Endothelial cell of umbilical vein (primary cell): Measurements from ENCODE around the gene AP1G1. TPM values are rescaled to one million over a fixed set of nuclear protein-coding genes. Genes with fewer than 3 reads are reported as not detected.

Source experiments
- Bru-seq: library from RNA; stranded (reverse); fragments of 400-500 nt; gene quantifications from one replicate; lab custom pipeline; 2021; lab: Mats Ljungman, UMichigan
- BruChase-seq, 2 experiments: library from RNA; stranded (reverse); fragments of 400-500 nt; gene quantifications; one replicate each; lab custom pipeline; 2021; lab: Mats Ljungman, UMichigan
- BruUV-seq: library from RNA; stranded (reverse); fragments of 400-500 nt; replicated peaks from 2 replicates; lab custom pipeline; 2021; lab: Mats Ljungman, UMichigan
- CTCF ChIA-PET: fragments of 300-600, 350-600 bp; sonication (Branson Sonifier 250); formaldehyde crosslinking; loops from one replicate; lab custom pipeline; 2021; ENCODE audit warnings: antibody characterized with exemption, inconsistent platforms; lab: Charles Lee
- POLR2A ChIA-PET: fragments of 300-600, 350-600 bp; sonication (Branson Sonifier 250); formaldehyde crosslinking; loops from one replicate; lab custom pipeline; 2021; ENCODE audit warnings: antibody characterized with exemption, inconsistent platforms; lab: Charles Lee
- DNase-seq: peaks from one replicate; pipeline ENCODE4 v3.0.0-alpha.2; 2011; ENCODE audit warnings: low read depth, low spot score
- FAIRE-seq: peaks from 2 replicates; lab custom pipeline; 2011; peaks lifted over from hg19 to GRCh38; lab: Jason Lieb, UNC
- H2AFZ ChIP-seq: 2 replicates; pipeline ENCODE4 v1.6.0; 2012; ENCODE audit warnings: low read depth, low read length, control low read depth, inconsistent platforms
- H3K27ac ChIP-seq: 2 replicates; pipeline ENCODE4 v1.5.1; 2011; ENCODE audit warnings: low read depth, mild to moderate bottlenecking, control low read depth, low read length, moderate library complexity; ENCODE audit not compliant: insufficient read depth
- H3K27me3 ChIP-seq, 2 experiments: 2 replicates each; pipeline versions ENCODE4 v1.6.0 to v1.6.1; 2011; ENCODE audit warnings: low read length in 2 of 2, mixed read lengths in 1 of 2; ENCODE audit not compliant: control insufficient read depth in 2 of 2, insufficient read depth in 2 of 2
- H3K36me3 ChIP-seq, 2 experiments: 2 replicates in 1 of 2; 3 replicates in 1 of 2; pipeline ENCODE4 v1.5.1; 2011; ENCODE audit warnings: low read length in 2 of 2, mild to moderate bottlenecking in 1 of 2, moderate library complexity in 1 of 2; ENCODE audit not compliant: control insufficient read depth in 2 of 2, insufficient read depth in 2 of 2; ENCODE audit errors: extremely low read depth in 1 of 2
- H3K4me1 ChIP-seq: 3 replicates; pipeline ENCODE4 v1.5.1; 2011; ENCODE audit warnings: mild to moderate bottlenecking, low read length; ENCODE audit not compliant: control insufficient read depth, insufficient read depth; ENCODE audit errors: extremely low read depth
- H3K4me2 ChIP-seq: 2 replicates; pipeline ENCODE4 v1.6.1; 2011; ENCODE audit warnings: low read length, control low read depth, mixed read lengths; ENCODE audit not compliant: insufficient read depth
- H3K4me3 ChIP-seq, 3 experiments: fragments of 200-600 bp in 1 of 3; sonication (generic), shearing (Covaris generic) in 1 of 3; replicated peaks in 1 of 3; 2 replicates each; pipeline ENCODE4 v1.5.1; 2011 to 2016; ENCODE audit warnings: control low read depth in 3 of 3, low read length in 3 of 3, mild to moderate bottlenecking in 2 of 3, inconsistent platforms in 1 of 3, low read depth in 1 of 3, moderate library complexity in 1 of 3; ENCODE audit not compliant: insufficient read depth in 1 of 3
- H3K79me2 ChIP-seq: 2 replicates; pipeline ENCODE4 v1.6.0; 2012; ENCODE audit warnings: low read length, inconsistent platforms; ENCODE audit not compliant: control insufficient read depth, insufficient read depth
- H3K9ac ChIP-seq: replicated peaks from 2 replicates; pipeline ENCODE3; 2011; ENCODE audit warnings: low read length, control low read depth; ENCODE audit not compliant: insufficient read depth; ENCODE audit errors: extremely low read depth
- H3K9me1 ChIP-seq: replicated peaks from 3 replicates; pipeline ENCODE4 v1.6.0; 2011; ENCODE audit warnings: mild to moderate bottlenecking, low read length; ENCODE audit not compliant: control insufficient read depth, insufficient read depth; ENCODE audit errors: extremely low read depth
- H3K9me3 ChIP-seq: replicated peaks from 2 replicates; pipeline ENCODE4 v1.5.1; 2012; ENCODE audit warnings: low read length, inconsistent platforms; ENCODE audit not compliant: control insufficient read depth, insufficient read depth
- H4K20me1 ChIP-seq: replicated peaks from 2 replicates; pipeline ENCODE3; 2011; ENCODE audit warnings: mild to moderate bottlenecking, low read length; ENCODE audit not compliant: control insufficient read depth, insufficient read depth; ENCODE audit errors: extremely low read depth
- POLR2A ChIP-seq: IDR thresholded peaks from 2 replicates; pipeline ENCODE4 v1.6.1; 2012; ENCODE audit warnings: low read depth, mild to moderate bottlenecking, control low read depth, low read length
- POLR2AphosphoS5 ChIP-seq: IDR thresholded peaks from 2 replicates; pipeline ENCODE4 v1.6.1; 2012; ENCODE audit warnings: low read depth, mild to moderate bottlenecking, control low read depth, low read length, moderate library complexity; ENCODE audit not compliant: insufficient read depth
- dilution Hi-C: fragments of 300-500 bp; cut with MboI; formaldehyde crosslinking; loops from one replicate; pipeline ENCODE4 v1.15.0; 2019; ENCODE audit warnings: low sequenced_read_pairs; ENCODE audit not compliant: extremely low pct_ligation_motif_present
- intact Hi-C: fragments of 100-400 bp; cut with micrococcal nuclease; formaldehyde crosslinking; loops from one replicate; pipeline ENCODE4 v1.10.0; 2022
- long read RNA-seq: library from polyadenylated mRNA; stranded (forward); transcript quantifications from one replicate; pipeline ENCODE4 v2.0.0, GENCODE V29; 2021
- polyA minus RNA-seq, 3 experiments: library from RNA; depleted of rRNA, polyadenylated mRNA; stranded (reverse); fragments of >200 nt; gene quantifications; 1 replicate in 1 of 3; 2 replicates in 2 of 3; pipeline ENCODE4 v1.2.3, GENCODE V29; 2011
- polyA plus RNA-seq, 4 experiments: library from polyadenylated mRNA; depleted of rRNA in 3 of 4; stranded (reverse) in 3 of 4; unstranded in 1 of 4; fragments of >200 nt; gene quantifications; 2 replicates each; pipeline versions ENCODE4 v1.2.1 to v1.2.3, GENCODE V29; 2011 to 2012; ENCODE audit warnings: missing spikeins in 1 of 4
- total RNA-seq: library from RNA; stranded (reverse); gene quantifications from 2 replicates; pipeline ENCODE4 v1.2.3, GENCODE V29; 2021
- TF ChIP-seq, protein P1 (sequence below), 2 donors: IDR thresholded peaks; 1 replicate in 1 of 2; 2 replicates in 1 of 2; pipeline ENCODE4 v1.5.1; 2011; ENCODE audit warnings: low read length in 2 of 2, mild to moderate bottlenecking in 2 of 2, moderate library complexity in 2 of 2, control low read depth in 1 of 2, inconsistent platforms in 1 of 2, low read depth in 1 of 2; ENCODE audit not compliant: insufficient read depth in 1 of 2; ENCODE audit errors: extremely low read depth in 1 of 2

AP1G1 gene
- total RNA-seq (85.3 and 88.4 TPM in 2 replicates), polyA plus RNA-seq (55.5 and 57.4 TPM in 2 replicates), polyA minus RNA-seq (186 and 194 TPM in 2 replicates), Bru-seq, nascent RNA (percentile 90 among the genes with signal in this experiment), BruChase-seq, experiment 1, labeled RNA remaining after a 6-hour chase (percentile 91 among the genes with signal in this experiment), BruChase-seq, experiment 2, labeled RNA remaining after a 2-hour chase (percentile 91 among the genes with signal in this experiment)
- polyA plus RNA-seq (2011; cell fraction: cytosol; rRNA removed), result 30.2 and 39.2 TPM in 2 replicates
- 98.1 and 131 TPM in 2 replicates for polyA plus RNA-seq (2011; cell fraction: nucleus; rRNA removed)
- polyA plus RNA-seq (2012), result 53.0 and 61.4 TPM in 2 replicates
- 56.5 TPM for polyA minus RNA-seq (2011; cell fraction: cytosol; rRNA and poly(A)+ RNA removed)
- polyA minus RNA-seq (2011; cell fraction: nucleus; rRNA and poly(A)+ RNA removed), result 154 and 200 TPM in 2 replicates
- long read RNA-seq, full-length matches to known transcripts, result 24 of 65 reads
- long read RNA-seq, partial matches to known transcripts, result 3 of 65 reads
- long read RNA-seq, other reads (novel, unspliced or antisense), result 38 of 65 reads

DNA sequence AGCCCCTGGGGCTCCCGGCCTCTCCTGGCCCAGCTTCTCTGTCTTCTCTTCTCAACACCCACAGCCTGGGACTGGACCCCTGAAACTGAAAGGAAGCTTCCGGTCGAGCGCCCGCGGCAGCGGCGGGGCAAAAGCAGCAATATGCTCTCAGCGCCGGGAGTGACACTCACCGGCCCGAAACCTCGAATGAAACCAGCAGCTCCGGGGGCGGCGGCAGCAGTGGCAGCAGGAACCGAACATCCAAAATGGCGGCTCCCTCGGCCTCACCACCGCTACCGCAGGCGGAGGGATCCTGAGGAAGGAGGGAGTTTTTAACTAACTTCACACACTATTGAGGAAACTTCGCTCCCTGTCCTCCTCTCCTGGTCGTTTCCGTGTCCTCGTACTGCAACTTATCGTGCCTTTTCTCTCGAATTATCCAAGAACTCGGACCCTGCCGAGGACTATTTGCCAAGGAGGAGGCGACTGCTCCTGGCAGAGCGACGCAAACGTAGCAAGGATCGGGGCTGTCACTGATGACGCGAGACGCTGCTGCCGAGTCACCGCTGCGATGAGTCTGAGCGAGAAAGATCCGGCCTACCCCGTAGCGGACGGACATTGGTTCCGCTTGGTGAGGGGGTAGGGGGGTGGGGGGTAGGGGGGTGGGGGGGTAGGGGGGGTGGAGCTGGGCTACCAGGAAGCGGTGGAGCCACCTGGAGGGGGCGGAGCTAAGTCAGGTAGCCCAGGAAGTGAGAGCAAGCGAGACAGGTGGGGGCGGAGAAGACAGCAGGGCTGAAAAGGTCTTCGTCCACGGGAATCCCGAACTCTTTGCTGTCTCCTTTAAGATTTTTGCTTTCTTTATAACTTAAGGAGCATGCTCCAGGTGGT lies at the start of gene AP1G1:
Gene AP1G1, minus strand, starts transcription at position 242 of the 867 bp plus-strand sequence. CDS start 19,355 bp downstream, outside the sequence.
- Histone ChIP-seq H3K9me3 (no peaks in the 10 kb centered on the region), H3K36me3 (no peaks in the 10 kb centered on the region), H3K27ac (peak within 1 kb of the TSS; percentile 94), H3K79me2 (peaks cover 43% of the 10 kb centered on the region), H3K4me3 (peak within 1 kb of the TSS; percentile 88 to 92 (median 92)), H3K4me2 (peak within 1 kb of the TSS; percentile 95), H3K27me3 (no peaks in the 10 kb centered on the region), H3K9me1 (no peaks in the 10 kb centered on the region), H4K20me1 (no peaks in the 10 kb centered on the region), H3K4me1 (peaks cover 18% of the 10 kb centered on the region), H2AFZ (peak within 1 kb of the TSS; percentile 90), H3K9ac (peak within 1 kb of the TSS; percentile 98)
- CTCF ChIA-PET, result interaction anchor here (0.8 to 3.3 kb wide), 4 partner anchors 42 to 153 kb away, joined by 3 to 17 read pairs (median 7); no protein-coding TSS in a partner anchor
- TSS peak; percentile 47 for BruUV-seq
- TF ChIP-seq POLR2AphosphoS5 (peak; percentile 40), POLR2A (peak; percentile 87)
- TF ChIP-seq, protein P1, sequence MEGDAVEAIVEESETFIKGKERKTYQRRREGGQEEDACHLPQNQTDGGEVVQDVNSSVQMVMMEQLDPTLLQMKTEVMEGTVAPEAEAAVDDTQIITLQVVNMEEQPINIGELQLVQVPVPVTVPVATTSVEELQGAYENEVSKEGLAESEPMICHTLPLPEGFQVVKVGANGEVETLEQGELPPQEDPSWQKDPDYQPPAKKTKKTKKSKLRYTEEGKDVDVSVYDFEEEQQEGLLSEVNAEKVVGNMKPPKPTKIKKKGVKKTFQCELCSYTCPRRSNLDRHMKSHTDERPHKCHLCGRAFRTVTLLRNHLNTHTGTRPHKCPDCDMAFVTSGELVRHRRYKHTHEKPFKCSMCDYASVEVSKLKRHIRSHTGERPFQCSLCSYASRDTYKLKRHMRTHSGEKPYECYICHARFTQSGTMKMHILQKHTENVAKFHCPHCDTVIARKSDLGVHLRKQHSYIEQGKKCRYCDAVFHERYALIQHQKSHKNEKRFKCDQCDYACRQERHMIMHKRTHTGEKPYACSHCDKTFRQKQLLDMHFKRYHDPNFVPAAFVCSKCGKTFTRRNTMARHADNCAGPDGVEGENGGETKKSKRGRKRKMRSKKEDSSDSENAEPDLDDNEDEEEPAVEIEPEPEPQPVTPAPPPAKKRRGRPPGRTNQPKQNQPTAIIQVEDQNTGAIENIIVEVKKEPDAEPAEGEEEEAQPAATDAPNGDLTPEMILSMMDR (IDR thresholded peaks at IDR 0.05; ENCODE audit: extremely low read depth in 1 of 2, insufficient read depth in 1 of 2, low read depth in 1 of 2, low read length in 2 of 2), result no peak
- FAIRE-seq (peak; percentile 91), DNase-seq (peak; percentile 97)
- intact Hi-C loops, result loop anchor here (1.0 to 5.0 kb wide), 6 partner anchors 36 to 284 kb away; partner anchors contain the start of genes ATXN1L, DHX38, IST1 and PHLPP2
- dilution Hi-C loops, result no loop called here
- POLR2A ChIA-PET, result interaction anchor here (0.7 to 1.0 kb wide), 3 partner anchors 9 to 268 kb away, joined by 3 to 5 read pairs (median 3); no protein-coding TSS in a partner anchor
